Pancreas (tissue), 10 donors: ENCODE measurements around the gene CCSER1. TPM values are rescaled to one million over a fixed set of nuclear protein-coding genes. Genes with fewer than 3 reads are reported as not detected.
A peak's percentile ranks its signal among the peaks of the same experiment; 100 is the strongest.

ENCODE experiments used
- ATAC-seq, 4 donors: fragments of 200-7000 bp; cut with Tn5 transposase; one replicate each; pipeline versions ENCODE4 v1.8.0 to v1.9.1; 2020; ENCODE audit warnings: mild to moderate bottlenecking in 4 of 4, moderate library complexity in 4 of 4
- DNase-seq, 6 donors: peaks; one replicate each; pipeline ENCODE4 v3.0.0-alpha.2; 2020
- FAIRE-seq: peaks from 2 replicates; lab custom pipeline; 2012; peaks lifted over from hg19 to GRCh38; lab: Jason Lieb, UNC
- H3K27ac ChIP-seq, 4 donors: fragments of 200-600 bp; sonication (generic); 1 replicate in 3 of 4; 2 replicates in 1 of 4; pipeline versions ENCODE4 v1.5.0 to v1.8.0; 2020
- H3K27me3 ChIP-seq, 4 donors: fragments of 200-600 bp; one replicate each; pipeline ENCODE4 v1.8.0; 2021
- H3K36me3 ChIP-seq, 3 donors: fragments of 200-600 bp; sonication (generic) in 1 of 3; one replicate each; pipeline versions ENCODE4 v1.5.0 to v1.8.0; 2020 to 2021
- H3K4me1 ChIP-seq, 3 donors: fragments of 200-600 bp; one replicate each; pipeline ENCODE4 v1.8.0; 2021
- H3K4me3 ChIP-seq, 4 donors: fragments of 200-600 bp; sonication (generic) in 2 of 4; one replicate each; pipeline versions ENCODE4 v1.5.0 to v1.8.0; 2020 to 2021
- H3K9me3 ChIP-seq, 4 donors: fragments of 200-600 bp; one replicate each; pipeline ENCODE4 v1.8.0; 2021
- CTCF ChIP-seq, 4 donors: fragments of 200-600 bp; sonication (generic) in 3 of 4; IDR thresholded peaks; one replicate each; pipeline versions ENCODE4 v1.5.0 to v1.8.0; 2021; ENCODE audit warnings: antibody characterized with exemption in 4 of 4
- WGBS, 2 donors: extraction: QIAGEN DNeasy Blood & Tissue Kit; methylation state at CpG; one replicate each; pipeline ENCODE4 v1.1.7; 2013; 5-methylcytosine and 5-hydroxymethylcytosine counted together
- intact Hi-C, 3 donors: fragments of 100-400 bp; cut with DNase I; formaldehyde crosslinking; loops; one replicate each; pipeline versions ENCODE4 v1.11.1 to v1.14.2; 2022
- polyA plus RNA-seq, 2 donors: library from polyadenylated mRNA; stranded (reverse); fragments of 200-250 nt; gene quantifications; one replicate each; pipeline ENCODE4 v1.2.3, GENCODE V29; 2013
- total RNA-seq, 6 donors: library from RNA; stranded (reverse); fragmentation: NEBNext Ultra II Directional in 4 of 6; extraction: Animal tissue kit (Norgen Biotek cat#: 25700) in 4 of 6; gene quantifications; one replicate each; pipeline versions ENCODE4 v1.2.1 to v1.2.4, GENCODE V29; 2021 to 2023
- donor health status: healthy with polysubstance abuse.
- donor health status: DM: no; HTN: no; CAD: no; lungs with moderate emphysema.
- donor health status: DM: no; HTN: no; CAD: no.
- donor health status: control.
- donor health status: control.
- donor health status: Bipolar disorder and iron deficiency.
- donor health status: DM: yes; HTN: yes; CAD: no.
- donor health status: DM: no; HTN: no; CAD: no.
- donor health status: DM: no; HTN: no; CAD: no.
- donor health status: DM: yes; HTN: yes; CAD: no.

CCSER1 gene
- total and polyA plus RNA-seq, 8 donors: 0.99 to 12.7 (median 5.1) TPM

GRCh38 chr4:91057871-91058270, 930.7 kb downstream of the CCSER1 start:
- no peaks in the 10 kb centered on the region for H3K27me3 ChIP-seq
- no peaks in the 10 kb centered on the region for H3K9me3 ChIP-seq
- H3K4me1 ChIP-seq: no peaks in the 10 kb centered on the region
- H3K36me3 ChIP-seq: no peaks in the 10 kb centered on the region
- no peak for ATAC-seq
- no peak overlapping the region for H3K27ac ChIP-seq
- H3K4me3 ChIP-seq: no peak overlapping the region
- no peak for TF ChIP-seq CTCF (IDR thresholded peaks at IDR 0.05)
- intact Hi-C loops: no loop called here
- no peak for DNase-seq
- FAIRE-seq: no peak

- Histone ChIP-seq H3K9me3 (no peaks in the 10 kb centered on the region), H3K36me3 (no peaks in the 10 kb centered on the region), H3K27ac (no peak overlapping the region), H3K4me3 (no peak overlapping the region), H3K4me1 (no peaks in the 10 kb centered on the region), H3K27me3 (no peaks in the 10 kb centered on the region)
- ATAC-seq: no peak
- no peak for DNase-seq
- FAIRE-seq: no peak
- intact Hi-C loops: no loop called here
- no peak for TF ChIP-seq CTCF (IDR thresholded peaks at IDR 0.05)
Measured at GRCh38 chr4:91058345-91058744, 931.2 kb downstream of the CCSER1 start.

- no peaks in the 10 kb centered on the region for H3K9me3 ChIP-seq
- H3K27me3 ChIP-seq: no peaks in the 10 kb centered on the region
- ATAC-seq: peak in 3 of 4 donors; percentile 74 to 87 (median 77)
- no peak for TF ChIP-seq CTCF (IDR thresholded peaks at IDR 0.05)
- 40% methylated on average over 2 of the region's 2 CpGs for WGBS, 2 donors
- H3K4me1 ChIP-seq: peaks cover 6 to 12% (median 11%) of the 10 kb centered on the region in 3 donors
- no peak overlapping the region for H3K27ac ChIP-seq
- peak in 2 of 6 donors; percentile 11 to 22 for DNase-seq
- intact Hi-C loops: no loop called here
- FAIRE-seq: no peak
- H3K36me3 ChIP-seq: no peaks in the 10 kb centered on the region
- no peak overlapping the region for H3K4me3 ChIP-seq
Measured at GRCh38 chr4:91064157-91064853, 937.1 kb downstream of the CCSER1 start.

DNA sequence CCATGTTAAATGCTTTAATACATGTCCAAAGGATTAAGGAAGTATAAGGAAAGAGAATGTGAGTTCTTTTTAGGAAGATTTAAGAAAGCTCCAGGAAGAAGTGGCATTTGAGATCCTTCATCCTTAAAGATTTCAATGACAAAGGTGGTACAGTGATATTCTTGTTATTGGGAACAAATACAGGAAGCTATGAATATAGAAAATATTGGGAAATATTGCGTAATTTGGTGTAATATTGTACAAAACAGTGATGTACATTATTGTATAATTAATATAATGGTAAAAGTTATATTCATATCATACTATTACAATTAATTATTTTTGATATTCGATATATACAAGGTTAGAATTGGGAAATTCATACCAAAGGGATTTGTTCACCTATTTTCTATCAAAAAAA, 937.9 kb downstream of the CCSER1 start:
- Histone ChIP-seq H3K36me3 (no peaks in the 10 kb centered on the region), H3K27ac (no peak overlapping the region), H3K27me3 (no peaks in the 10 kb centered on the region), H3K9me3 (no peaks in the 10 kb centered on the region), H3K4me3 (no peak overlapping the region), H3K4me1 (peaks cover 6 to 12% (median 11%) of the 10 kb centered on the region in 3 donors)
- TF ChIP-seq CTCF (IDR thresholded peaks at IDR 0.05): no peak
- DNase-seq: no peak
- ATAC-seq: no peak
- no peak for FAIRE-seq
- intact Hi-C loops: no loop called here
- 93 to 98% methylated on average over 2 of the region's 2 CpGs for WGBS, 2 donors

DNA sequence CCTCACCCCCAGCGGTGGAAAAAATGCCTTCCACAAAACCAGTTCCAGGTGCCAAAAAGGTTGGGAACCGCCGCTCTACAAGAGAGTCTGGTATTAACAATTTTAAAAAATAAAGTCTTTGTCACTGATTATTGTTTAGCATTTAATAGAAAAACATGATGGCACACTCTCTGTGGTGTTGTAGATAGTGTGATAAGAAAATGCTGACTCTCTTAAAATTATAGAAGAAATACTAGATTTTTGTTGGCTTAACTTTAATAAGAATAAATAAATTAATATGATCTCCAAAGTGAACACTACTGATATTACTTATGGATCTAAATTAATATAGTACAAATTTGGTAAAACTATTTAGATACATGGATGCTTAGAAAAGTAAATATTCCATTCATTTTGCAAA, 943.5 kb downstream of the CCSER1 start:
- intact Hi-C loops: no loop called here
- H3K27me3 ChIP-seq: no peaks in the 10 kb centered on the region
- FAIRE-seq: no peak
- H3K4me3 ChIP-seq: no peak overlapping the region
- no peak for TF ChIP-seq CTCF (IDR thresholded peaks at IDR 0.05)
- H3K36me3 ChIP-seq: no peaks in the 10 kb centered on the region
- ATAC-seq: no peak
- 98% methylated on average over 3 of the region's 3 CpGs for WGBS, 2 donors
- H3K9me3 ChIP-seq: no peaks in the 10 kb centered on the region
- H3K4me1 ChIP-seq: no peaks in the 10 kb centered on the region
- no peak for DNase-seq
- H3K27ac ChIP-seq: no peak overlapping the region
